Activated CD4-positive, alpha-beta T cell treated with anti-CD3 and anti-CD28 coated beads for 4 hours (primary cell): ENCODE results near the gene RALA.
A peak's percentile ranks its signal among the peaks of the same experiment; 100 is the strongest.

Experiments
- DNase-seq, 2 donors: peaks; one replicate each; pipeline ENCODE4 v3.0.0-alpha.2; 2020

RALA gene

GRCh38 chr7:39614299-39614698, 9.1 kb upstream of the RALA start:
- DNase-seq, result no peak

DNA sequence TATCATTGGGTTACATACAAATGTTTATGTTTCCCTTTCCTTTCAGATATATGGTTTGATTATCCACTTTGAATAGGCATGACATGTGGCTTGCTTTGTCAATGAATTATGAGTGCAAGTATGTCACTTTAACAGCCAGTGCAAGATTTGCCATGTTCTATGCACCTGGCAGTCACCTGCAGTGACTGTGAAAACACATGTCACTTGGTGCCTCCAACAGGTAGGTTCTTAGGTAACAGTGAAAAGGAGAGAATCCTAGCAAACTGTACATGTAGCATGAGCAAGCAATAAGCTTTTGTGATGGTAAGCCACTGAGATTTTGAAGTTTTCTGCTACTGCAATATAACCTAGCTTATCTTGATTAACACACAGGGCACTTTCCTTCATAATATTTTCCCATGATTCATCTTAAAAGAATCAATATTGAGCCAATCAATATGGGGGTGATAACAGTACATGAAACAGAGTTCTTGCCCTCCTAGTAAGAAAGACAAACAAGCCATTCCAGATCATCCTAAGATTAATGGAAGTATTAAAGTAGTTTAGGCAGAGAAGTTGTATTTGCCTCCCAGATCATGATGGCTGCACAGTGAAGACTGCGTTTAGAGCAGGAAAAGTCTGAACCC, 7.9 kb upstream of the RALA start:
- no peak for DNase-seq

- DNase-seq, result no peak
Observed at GRCh38 chr7:39616138-39616537, 7.2 kb upstream of the RALA start.

DNA sequence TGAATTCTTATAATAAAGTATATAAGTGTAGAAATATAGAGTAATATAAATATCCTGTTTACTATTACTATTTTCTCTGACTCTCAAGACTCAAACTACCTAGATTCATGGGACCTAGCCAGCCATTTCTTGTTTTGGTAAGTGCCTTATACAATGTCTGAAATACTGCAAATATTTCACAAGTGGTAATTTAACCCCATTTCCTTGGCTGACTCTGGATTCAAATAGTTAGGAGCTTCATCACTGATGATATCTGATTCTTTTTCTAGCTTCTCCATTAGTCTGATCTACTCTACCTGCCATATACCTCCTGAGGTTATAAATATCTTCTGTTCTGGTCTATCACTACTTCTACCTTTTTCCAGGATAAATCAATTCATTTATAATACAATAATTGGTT, 6.4 kb upstream of the RALA start:
- DNase-seq, result no peak

- DNase-seq, result no peak
Observed at GRCh38 chr7:39618868-39619267, 4.5 kb upstream of the RALA start.

DNA sequence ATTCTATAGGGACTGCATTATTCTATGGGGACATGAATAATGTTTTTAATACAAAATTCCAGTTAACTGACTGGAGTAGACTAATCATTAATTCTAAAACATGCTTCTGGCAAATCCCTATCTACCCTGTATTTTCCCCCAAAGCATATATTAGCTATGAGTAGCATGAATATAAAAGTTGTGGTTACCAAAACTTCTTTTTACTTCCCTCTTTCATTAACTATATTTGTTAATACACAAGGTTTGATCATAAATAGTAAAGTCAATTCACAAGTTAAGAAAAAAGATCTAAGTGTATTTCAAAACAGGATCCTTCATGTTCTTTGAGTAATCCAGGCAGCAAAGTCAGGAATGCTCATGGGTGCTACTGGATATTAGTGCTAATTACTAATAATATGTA, 2.9 kb upstream of the RALA start:
- DNase-seq, result no peak

GRCh38 chr7:39621261-39621660, 2.1 kb upstream of the RALA start:
- no peak for DNase-seq

DNA sequence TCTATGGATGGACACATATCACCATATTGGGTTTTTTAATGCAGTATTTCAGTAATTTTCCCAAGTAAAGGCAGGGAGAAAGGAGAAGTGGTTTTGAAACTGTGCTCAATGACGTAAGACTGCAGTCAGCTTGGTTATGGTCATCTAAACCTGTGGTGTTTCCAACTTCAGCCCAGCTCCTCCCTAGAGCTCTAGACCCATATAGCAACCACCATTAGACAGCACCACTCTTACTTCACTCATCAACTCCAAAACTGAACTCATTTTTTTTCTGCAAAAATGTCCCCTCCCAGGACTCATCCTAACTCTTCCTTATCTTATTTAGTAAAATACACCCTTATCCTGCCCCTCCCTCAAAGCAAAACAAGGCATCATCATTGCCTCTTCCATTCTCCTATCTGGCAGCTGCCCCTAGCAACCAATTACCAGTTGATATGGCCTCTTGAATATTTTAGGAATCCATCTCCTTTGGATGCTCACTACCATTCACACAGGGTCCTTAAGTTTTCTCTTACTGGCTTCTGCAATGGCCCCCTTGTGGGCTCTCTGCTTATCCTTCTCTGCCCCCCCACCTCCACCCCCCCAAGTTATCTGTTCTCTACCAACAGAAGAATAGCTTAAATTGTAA, 1.5 kb upstream of the RALA start:
- DNase-seq, result no peak

- no peak for DNase-seq
Observed at GRCh38 chr7:39622609-39623008, 763 bp upstream of the RALA start.

GRCh38 chr7:39623732-39624441, 515 bp downstream of the RALA start:
- peak in 1 of 2 donors; percentile 22 for DNase-seq

DNA sequence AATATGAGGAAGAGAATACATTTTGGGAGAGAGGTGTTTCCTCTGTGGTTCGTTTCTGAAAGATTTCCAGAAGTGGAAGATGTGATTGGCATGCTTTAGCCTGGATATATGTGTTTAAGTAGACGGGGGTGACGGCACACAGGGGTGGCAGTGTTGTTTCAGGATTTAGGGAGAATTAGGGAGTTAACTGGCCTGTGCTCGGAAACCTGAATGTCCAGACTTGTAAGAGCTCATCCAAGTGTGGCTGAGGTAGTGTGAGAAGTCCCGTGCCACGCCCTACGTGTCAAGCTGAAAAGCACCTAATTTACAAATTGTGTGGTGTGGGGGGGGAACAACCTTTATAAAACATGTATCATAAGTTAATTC, 1.1 kb downstream of the RALA start:
- peak in 1 of 2 donors; percentile 31 for DNase-seq

- DNase-seq, result no peak
Observed at GRCh38 chr7:39624935-39625694, 1.7 kb downstream of the RALA start.

DNA sequence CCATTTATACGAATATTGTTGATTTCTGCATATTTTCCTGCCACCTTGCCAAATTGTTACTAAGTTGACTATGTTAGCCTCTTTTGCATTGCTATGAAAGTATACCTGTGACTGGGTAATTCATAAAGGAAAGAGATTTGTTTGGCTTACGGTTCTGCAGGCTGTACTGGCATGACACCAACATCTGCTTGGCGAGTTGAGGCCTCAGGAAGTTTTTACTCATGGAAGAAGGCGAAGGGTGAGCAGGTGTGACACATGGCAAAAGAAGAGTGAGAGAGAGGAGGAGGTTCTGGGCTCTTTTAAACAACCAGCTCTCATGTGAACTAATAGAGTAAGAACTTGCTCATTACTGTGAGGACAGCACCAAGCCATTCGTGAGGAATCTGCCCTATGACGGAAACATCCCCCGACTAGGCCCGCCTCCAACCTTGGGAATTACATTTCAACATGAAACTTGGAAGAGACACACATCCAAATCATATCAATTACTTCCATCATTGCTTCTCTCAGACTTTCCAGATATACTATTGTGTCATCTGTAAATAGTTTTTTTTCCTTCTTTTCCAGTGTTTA, 8.4 kb downstream of the RALA start:
- DNase-seq, result no peak

DNA sequence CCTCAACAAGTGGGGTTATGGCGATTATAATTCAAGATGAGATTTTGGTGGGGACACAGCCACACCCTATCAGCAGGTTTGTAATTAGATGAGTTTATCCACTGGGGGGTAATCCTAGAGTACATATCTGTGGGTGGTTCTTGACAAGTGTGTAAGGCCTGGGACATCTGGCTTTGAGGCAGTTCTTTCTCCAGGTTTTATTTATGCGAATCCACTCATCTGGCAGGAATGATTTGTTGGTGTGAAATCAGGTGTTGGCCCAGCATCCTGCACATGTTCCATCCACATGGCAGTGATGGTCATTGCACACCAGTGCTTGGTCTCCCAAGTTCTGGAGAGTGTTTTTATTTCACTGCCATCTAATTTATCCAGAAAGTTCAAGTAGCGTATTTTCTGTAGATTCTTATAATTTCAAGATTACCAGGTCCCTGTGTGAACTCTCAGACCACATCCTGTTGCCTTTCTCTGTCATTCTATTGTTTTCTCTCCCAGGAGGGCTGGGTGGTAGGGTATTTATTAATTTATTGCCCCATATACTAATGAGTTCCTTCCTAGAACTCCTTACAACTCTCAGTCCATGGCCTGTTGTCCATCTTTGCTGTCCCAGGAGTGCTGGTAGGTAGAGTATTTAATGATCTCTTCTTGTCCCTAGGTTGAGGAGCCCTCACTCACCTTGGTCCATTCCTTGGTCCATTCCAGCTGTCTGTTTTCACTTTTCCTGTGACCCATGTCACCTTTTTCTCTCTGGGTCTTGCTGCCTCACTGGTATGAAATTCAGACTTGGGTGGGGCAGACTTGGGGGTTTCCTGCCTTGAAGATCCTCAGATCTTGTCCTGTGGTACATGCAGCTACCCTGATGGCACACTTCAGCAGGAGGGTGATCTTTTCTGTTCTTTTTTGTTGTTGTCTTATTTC, 10.4 kb downstream of the RALA start:
- DNase-seq, result peak in 1 of 2 donors; percentile 13

DNA sequence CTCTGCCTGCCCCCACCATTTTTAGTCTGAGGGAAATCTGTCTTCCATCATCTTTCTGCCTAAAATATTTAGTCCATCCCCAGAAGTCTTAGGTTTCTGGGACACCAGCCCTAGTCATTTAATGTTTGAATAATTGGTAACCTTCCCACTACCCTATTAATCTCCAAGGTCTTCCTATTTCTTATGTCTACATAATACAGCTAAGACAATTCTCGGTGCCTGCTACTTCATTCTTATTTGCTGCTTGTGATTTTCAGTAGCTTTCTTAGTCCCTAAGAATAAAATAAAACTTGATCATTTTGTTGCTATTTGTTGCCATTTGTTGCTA, 11.1 kb downstream of the RALA start:
- no peak for DNase-seq

GRCh38 chr7:39637400-39637799, 14.0 kb downstream of the RALA start:
- no peak for DNase-seq

DNA sequence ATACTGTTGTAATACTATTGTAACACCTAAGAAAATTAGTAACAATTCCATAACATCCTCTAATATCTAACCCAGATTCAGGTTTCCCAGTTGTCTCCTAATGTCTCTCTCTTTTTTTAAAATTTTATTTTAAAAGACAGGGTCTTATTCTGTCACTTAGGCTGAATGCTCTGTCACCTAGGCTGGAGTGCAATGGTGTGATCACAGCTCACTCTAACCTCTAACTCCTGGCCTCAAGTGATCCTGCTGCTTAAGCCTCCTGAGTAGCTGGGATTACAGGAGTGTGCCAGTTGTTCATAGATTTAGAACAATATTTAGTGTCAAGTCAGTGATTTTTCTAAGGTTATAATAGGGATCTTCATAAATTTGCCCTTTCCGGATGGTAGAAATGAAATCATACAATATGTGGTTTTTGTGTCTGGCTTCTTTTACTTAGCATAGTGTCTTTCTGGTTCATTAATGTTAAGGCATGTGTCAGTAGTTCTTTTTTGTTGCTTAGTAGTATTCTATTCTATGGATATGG, 14.7 kb downstream of the RALA start:
- no peak for DNase-seq

DNA sequence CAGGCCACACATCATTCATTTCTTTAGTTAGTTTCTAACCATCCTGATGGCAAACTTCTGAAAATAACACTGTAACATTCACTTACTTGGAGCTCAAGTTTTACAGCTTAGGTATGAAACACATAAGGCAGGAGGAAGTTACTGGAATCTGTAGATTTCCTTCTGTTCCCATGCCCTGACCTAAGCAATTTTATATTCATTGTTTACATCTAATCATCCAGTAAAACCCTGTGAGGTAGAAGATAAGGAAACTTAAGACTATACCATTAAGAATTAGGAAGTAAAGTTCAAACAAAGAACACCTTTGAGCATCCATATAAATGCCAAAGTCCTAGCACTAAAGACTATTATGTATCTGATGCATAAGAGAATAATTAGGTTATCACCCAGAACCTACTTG, 19.5 kb downstream of the RALA start:
- no peak for DNase-seq

- DNase-seq, result no peak
Observed at GRCh38 chr7:39644170-39644569, 20.8 kb downstream of the RALA start.

DNA sequence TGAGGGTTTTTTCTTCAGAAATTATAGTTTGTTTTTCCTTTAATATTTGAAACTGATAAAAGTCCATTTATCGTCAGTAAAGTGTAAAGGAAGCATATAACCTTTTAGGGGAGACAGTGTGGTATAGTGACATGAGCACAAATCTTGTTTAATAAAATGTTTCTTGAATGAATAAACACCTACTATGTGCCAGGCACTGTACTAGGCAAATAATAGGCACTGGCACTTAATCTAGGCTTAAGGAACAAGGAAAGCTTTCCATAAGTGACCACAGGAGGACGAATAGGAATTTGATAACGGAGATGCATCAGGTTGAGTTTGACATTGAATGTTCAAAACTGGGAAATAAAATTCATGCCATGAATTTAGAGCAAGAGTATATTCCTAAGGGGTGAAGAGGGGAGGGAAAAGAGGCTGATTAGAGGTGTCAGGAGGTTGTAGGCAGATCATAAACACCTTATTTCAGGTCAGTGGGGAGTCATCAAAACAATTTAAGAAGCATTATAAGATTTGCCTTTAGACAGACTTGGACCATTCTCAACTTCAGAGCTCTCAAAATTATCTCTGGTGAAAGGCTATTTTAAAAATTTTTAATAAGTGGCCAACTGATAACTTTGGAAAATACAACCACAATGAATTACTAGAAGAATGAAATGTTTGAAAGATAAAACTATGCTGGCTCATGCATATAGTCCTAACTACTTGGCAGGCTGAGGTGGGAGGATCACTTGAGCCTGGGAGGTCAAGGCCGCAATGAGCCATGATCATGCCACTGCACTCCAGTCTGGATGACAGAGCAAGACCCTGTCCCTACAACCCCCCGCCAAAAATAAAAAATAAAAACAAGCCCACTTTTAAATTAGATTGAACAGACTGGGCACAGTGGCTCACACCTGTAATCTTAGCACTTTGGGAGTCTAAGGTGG, 22.4 kb downstream of the RALA start:
- DNase-seq, result no peak

DNA sequence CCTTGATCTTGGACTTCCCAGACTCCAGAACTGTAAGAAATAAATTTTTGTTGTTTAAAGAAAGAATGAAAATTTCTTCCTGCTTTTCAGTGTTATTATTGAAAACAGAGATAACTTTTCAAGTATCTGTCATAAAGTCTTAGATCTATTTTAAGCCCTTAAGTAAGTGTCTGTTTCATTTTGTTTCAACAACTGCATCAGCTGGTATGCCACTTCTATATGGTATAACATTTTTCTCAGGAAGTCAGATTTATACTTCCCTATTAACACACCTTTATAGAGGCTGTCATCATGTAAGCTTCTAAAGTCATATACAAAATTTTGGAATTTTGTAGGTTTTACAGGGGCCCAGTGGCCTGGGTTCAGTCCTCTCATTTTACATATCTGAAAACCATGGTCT, 24.4 kb downstream of the RALA start:
- DNase-seq, result no peak
